BLaER1 (cell line): Measurements from ENCODE around the gene CACNA1H.
"Not testable (repeated sequence)": the region's sequence is repeated elsewhere in the genome, so short reads cannot be mapped to it uniquely, and the experiment has no call there.

Source experiments
- H3K27ac ChIP-seq: shearing (Covaris generic); formaldehyde crosslinking; 2 replicates; pipeline ENCODE4 v1.8.1; 2022
- H3K27me3 ChIP-seq: shearing (Covaris generic); formaldehyde crosslinking; 2 replicates; pipeline ENCODE4 v1.8.1; 2022
- H3K36me3 ChIP-seq: shearing (Covaris generic); formaldehyde crosslinking; 2 replicates; pipeline ENCODE4 v1.8.1; 2022
- H3K4me1 ChIP-seq: shearing (Covaris generic); formaldehyde crosslinking; 2 replicates; pipeline ENCODE4 v1.8.1; 2022
- H3K4me2 ChIP-seq: shearing (Covaris generic); formaldehyde crosslinking; 2 replicates; pipeline ENCODE4 v1.8.1; 2022
- H3K4me3 ChIP-seq: shearing (Covaris generic); formaldehyde crosslinking; 2 replicates; pipeline ENCODE4 v1.8.1; 2022
- H3K9ac ChIP-seq: shearing (Covaris generic); formaldehyde crosslinking; 2 replicates; pipeline ENCODE4 v1.8.1; 2022
- H3K9me3 ChIP-seq: shearing (Covaris generic); formaldehyde crosslinking; 2 replicates; pipeline ENCODE4 v1.8.1; 2022
- H4K20me1 ChIP-seq: shearing (Covaris generic); formaldehyde crosslinking; 2 replicates; pipeline ENCODE4 v1.8.1; 2022
- Cebpa-rat ChIP-seq: shearing (Covaris generic); IDR thresholded peaks from 2 replicates; pipeline ENCODE4 v1.8.1; 2022

The CACNA1H gene

GRCh38 chr16:1197237-1197866 lies 44.4 kb downstream of the CACNA1H start:
- no peak overlapping the region for H3K27ac ChIP-seq
- H3K4me2 ChIP-seq = no peak overlapping the region; the same call in 1 of the 2 replicates
- TF ChIP-seq Cebpa-rat = no peak
- H4K20me1 ChIP-seq = peaks cover 83% of the 10 kb centered on the region
- H3K4me1 ChIP-seq = peaks cover 27% of the 10 kb centered on the region
- no peaks in the 10 kb centered on the region for H3K27me3 ChIP-seq
- H3K9me3 ChIP-seq = no peaks in the 10 kb centered on the region
- no peak overlapping the region for H3K9ac ChIP-seq
- H3K36me3 ChIP-seq = peaks cover 23% of the 10 kb centered on the region
- H3K4me3 ChIP-seq = no peak overlapping the region

- no peak for TF ChIP-seq Cebpa-rat
- Histone ChIP-seq H3K27ac (no peak overlapping the region), H3K36me3 (peaks cover 31% of the 10 kb centered on the region)
These were observed 45.3 kb downstream of the CACNA1H start for GRCh38 chr16:1198194-1198593.

GRCh38 chr16:1198671-1199346 lies 45.9 kb downstream of the CACNA1H start:
- Histone ChIP-seq H4K20me1 (peaks cover 83% of the 10 kb centered on the region), H3K4me1 (peaks cover 12% of the 10 kb centered on the region), H3K36me3 (peaks cover 37% of the 10 kb centered on the region)
- H3K27me3 ChIP-seq, H3K9ac ChIP-seq, H3K4me2 ChIP-seq, H3K4me3 ChIP-seq, H3K9me3 ChIP-seq, H3K27ac ChIP-seq: not testable (repeated sequence)

More at GRCh38 chr16:1198194-1198593, 45.3 kb downstream of the CACNA1H start:
- Histone ChIP-seq H4K20me1 (peaks cover 83% of the 10 kb centered on the region), H3K4me1 (peaks cover 18% of the 10 kb centered on the region), H3K9me3 (no peaks in the 10 kb centered on the region), H3K4me3 (no peak overlapping the region), H3K4me2 (no peak overlapping the region), H3K27me3 (no peaks in the 10 kb centered on the region), H3K9ac (no peak overlapping the region)

GRCh38 chr16:1199347-1200013 lies 46.6 kb downstream of the CACNA1H start:
- no peak for TF ChIP-seq Cebpa-rat
- Histone ChIP-seq H3K4me3 (no peak overlapping the region), H3K27me3 (no peaks in the 10 kb centered on the region), H3K36me3 (peaks cover 43% of the 10 kb centered on the region), H3K27ac (no peak overlapping the region), H4K20me1 (peaks cover 82% of the 10 kb centered on the region), H3K9me3 (no peaks in the 10 kb centered on the region), H3K4me1 (0 out of 2 replicates have a peak, but pooled peaks cover 11% of the 10 kb centered on the region), H3K4me2 (no peak overlapping the region), H3K9ac (no peak overlapping the region)

- Histone ChIP-seq H3K27me3 (no peaks in the 10 kb centered on the region), H3K4me1 (peaks cover 13% of the 10 kb centered on the region), H3K36me3 (peaks cover 43% of the 10 kb centered on the region), H3K4me2 (no peak overlapping the region), H3K9ac (no peak overlapping the region), H3K27ac (no peak overlapping the region), H3K9me3 (no peaks in the 10 kb centered on the region), H4K20me1 (peaks cover 80% of the 10 kb centered on the region), H3K4me3 (no peak overlapping the region)
- TF ChIP-seq Cebpa-rat = no peak
These were observed 47.2 kb downstream of the CACNA1H start for GRCh38 chr16:1200014-1200627.

- Histone ChIP-seq H3K4me3 (no peak overlapping the region), H3K36me3 (peaks cover 52% of the 10 kb centered on the region), H3K27me3 (no peaks in the 10 kb centered on the region), H4K20me1 (peaks cover 76% of the 10 kb centered on the region), H3K4me2 (no peak overlapping the region), H3K9ac (no peak overlapping the region), H3K9me3 (no peaks in the 10 kb centered on the region), H3K4me1 (peaks cover 19% of the 10 kb centered on the region), H3K27ac (no peak overlapping the region)
- no peak for TF ChIP-seq Cebpa-rat
These were observed 48.5 kb downstream of the CACNA1H start for GRCh38 chr16:1201444-1201843.

- Histone ChIP-seq H3K36me3 (peaks cover 55% of the 10 kb centered on the region), H3K4me2 (no peak overlapping the region), H3K27me3 (no peaks in the 10 kb centered on the region), H3K27ac (no peak overlapping the region), H3K4me3 (no peak overlapping the region), H3K4me1 (peaks cover 12% of the 10 kb centered on the region), H3K9me3 (no peaks in the 10 kb centered on the region), H3K9ac (no peak overlapping the region), H4K20me1 (peaks cover 67% of the 10 kb centered on the region)
- no peak for TF ChIP-seq Cebpa-rat
These were observed 49.4 kb downstream of the CACNA1H start for GRCh38 chr16:1202274-1202673.

- no peak overlapping the region for H3K27ac ChIP-seq
- peaks cover 70% of the 10 kb centered on the region for H3K36me3 ChIP-seq
- H3K4me1 ChIP-seq = peaks cover 29% of the 10 kb centered on the region
- H4K20me1 ChIP-seq = peaks cover 48% of the 10 kb centered on the region
- H3K4me3 ChIP-seq = no peak overlapping the region
- TF ChIP-seq Cebpa-rat = no peak
- no peaks in the 10 kb centered on the region for H3K27me3 ChIP-seq
- no peak overlapping the region for H3K9ac ChIP-seq
- no peaks in the 10 kb centered on the region for H3K9me3 ChIP-seq
- peak overlapping the region; percentile 48 for H3K4me2 ChIP-seq
These were observed 52.0 kb downstream of the CACNA1H start for GRCh38 chr16:1204933-1205332.

- Histone ChIP-seq H3K9me3 (no peaks in the 10 kb centered on the region), H3K27me3 (no peaks in the 10 kb centered on the region), H3K4me3 (no peak overlapping the region)
These were observed 53.4 kb downstream of the CACNA1H start for GRCh38 chr16:1206326-1206725.

GRCh38 chr16:1206786-1207185 lies 53.9 kb downstream of the CACNA1H start:
- no peak overlapping the region for H3K4me3 ChIP-seq
- TF ChIP-seq Cebpa-rat = no peak
- H4K20me1 ChIP-seq = peaks cover 34% of the 10 kb centered on the region
- H3K9me3 ChIP-seq = no peaks in the 10 kb centered on the region
- H3K36me3 ChIP-seq = peaks cover 71% of the 10 kb centered on the region
- H3K4me2 ChIP-seq = no peak overlapping the region
- no peak overlapping the region for H3K9ac ChIP-seq
- H3K27ac ChIP-seq = no peak overlapping the region
- no peaks in the 10 kb centered on the region for H3K27me3 ChIP-seq
- peaks cover 29% of the 10 kb centered on the region for H3K4me1 ChIP-seq

More at GRCh38 chr16:1206326-1206725, 53.4 kb downstream of the CACNA1H start:
- Histone ChIP-seq H4K20me1 (peaks cover 38% of the 10 kb centered on the region), H3K4me2 (no peak overlapping the region), H3K27ac (no peak overlapping the region), H3K9ac (no peak overlapping the region), H3K4me1 (peaks cover 29% of the 10 kb centered on the region), H3K36me3 (peaks cover 71% of the 10 kb centered on the region)
- TF ChIP-seq Cebpa-rat = no peak
